ENCODE measurements around the gene UQCRC2. TPM values are rescaled to one million over a fixed set of nuclear protein-coding genes. Genes with fewer than 3 reads are reported as not detected.
A peak's percentile ranks its signal among the peaks of the same experiment; 100 is the strongest.

UQCRC2 gene
- total and polyA plus RNA-seq, 2 experiments from 2014 or later, result 107 to 116 TPM

DNA sequence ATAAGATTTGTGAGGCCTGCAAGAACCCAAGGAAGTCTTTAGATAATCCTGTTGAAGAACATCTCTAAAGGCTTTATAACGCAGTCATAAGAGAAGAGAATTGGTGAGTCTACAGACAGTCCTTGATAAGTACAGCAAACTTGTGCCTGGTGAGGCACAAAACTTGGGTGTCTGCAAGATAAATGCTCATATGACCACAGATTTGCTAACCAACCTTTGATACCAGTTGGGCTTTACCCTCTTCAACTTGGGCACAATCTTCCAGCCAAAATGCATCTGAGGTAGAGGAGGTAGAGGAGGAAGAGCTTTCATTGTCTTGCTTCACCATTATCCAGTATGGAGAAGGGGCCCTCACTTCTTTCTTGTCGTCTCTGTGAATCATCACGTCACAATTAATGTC, 30.9 kb downstream of the UQCRC2 start:
- peaks cover 24% of the 10 kb centered on the region for H3F3A ChIP-seq (ENCODE audit: insufficient read depth)
- H3K79me2 ChIP-seq (ENCODE audit: insufficient read depth), result no peaks in the 10 kb centered on the region
- H3K9ac ChIP-seq, result no peak overlapping the region
- no peak for DNase-seq
- H2AFZ ChIP-seq, result no peak overlapping the region
- H3K9me2 ChIP-seq (ENCODE audit: insufficient read depth), result no peaks in the 10 kb centered on the region
- H3K4me3 ChIP-seq, result no peak overlapping the region
- no peak overlapping the region for H3K4me2 ChIP-seq (ENCODE audit: unreplicated experiment)
- no peaks in the 10 kb centered on the region for H4K20me1 ChIP-seq (ENCODE audit: insufficient read depth)
- H3K27me3 ChIP-seq (replicated peaks; ENCODE audit: insufficient read depth), result no peaks in the 10 kb centered on the region
- no peak overlapping the region for H3K27ac ChIP-seq
- 93 to 100% methylated on average over 3 of the region's 3 CpGs for WGBS, 2 experiments (ENCODE audit: low coverage in 1 of 2, low lambda C conversion rate in 2 of 2, missing lambda C conversion rate in 2 of 2)
- TF ChIP-seq EZH2 (IDR thresholded peaks at IDR 0.05; ENCODE audit: insufficient read depth, poor library complexity, severe bottlenecking), result no peak
- no peak for TF ChIP-seq EZH2phosphoT487 (IDR thresholded peaks at IDR 0.05; ENCODE audit: insufficient read depth, low read depth)
- H3K36me3 ChIP-seq (ENCODE audit: low read depth), result peaks cover 46% of the 10 kb centered on the region
- H3K9me3 ChIP-seq (ENCODE audit: low read depth), result no peaks in the 10 kb centered on the region
- H3K4me1 ChIP-seq (ENCODE audit: insufficient read depth), result peaks cover 4% of the 10 kb centered on the region
- in situ Hi-C loops (cut with MboI), result no loop called here

DNA sequence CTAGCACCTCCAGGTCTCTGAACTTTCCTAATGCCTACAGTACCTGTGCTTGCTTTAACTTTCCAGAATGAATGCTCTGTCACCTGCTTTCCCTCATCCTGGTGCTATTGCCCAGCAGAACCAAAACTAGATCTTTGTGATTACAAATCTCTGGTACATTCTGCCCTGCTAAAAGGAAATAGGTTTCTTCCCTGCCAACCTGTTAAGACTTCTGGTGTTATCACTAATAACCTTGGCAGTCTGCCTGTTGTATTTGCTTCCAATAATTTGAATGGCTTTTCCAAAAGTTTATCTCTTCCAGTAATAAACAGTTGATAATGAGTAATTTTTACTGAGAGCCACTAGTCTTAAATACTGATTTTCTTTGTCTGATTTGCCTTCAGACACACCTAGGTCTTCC, 32.4 kb downstream of the UQCRC2 start:
- Histone ChIP-seq H3K9me2 (ENCODE audit: insufficient read depth) (no peaks in the 10 kb centered on the region), H3K27me3 (replicated peaks; ENCODE audit: insufficient read depth) (no peaks in the 10 kb centered on the region), H3K9ac (no peak overlapping the region), H3K36me3 (ENCODE audit: low read depth) (peaks cover 34% of the 10 kb centered on the region), H4K20me1 (ENCODE audit: insufficient read depth) (no peaks in the 10 kb centered on the region), H2AFZ (no peak overlapping the region), H3K79me2 (ENCODE audit: insufficient read depth) (no peaks in the 10 kb centered on the region), H3K9me3 (ENCODE audit: low read depth) (no peaks in the 10 kb centered on the region), H3F3A (ENCODE audit: insufficient read depth) (peaks cover 24% of the 10 kb centered on the region), H3K4me3 (no peak overlapping the region), H3K4me2 (ENCODE audit: unreplicated experiment) (no peak overlapping the region), H3K27ac (no peak overlapping the region), H3K4me1 (ENCODE audit: insufficient read depth) (peaks cover 9% of the 10 kb centered on the region)
- in situ Hi-C loops (cut with MboI), result no loop called here
- no peak for DNase-seq
- TF ChIP-seq EZH2 (IDR thresholded peaks at IDR 0.05; ENCODE audit: insufficient read depth, poor library complexity, severe bottlenecking) (no peak), EZH2phosphoT487 (IDR thresholded peaks at IDR 0.05; ENCODE audit: insufficient read depth, low read depth) (no peak)

- peaks cover 26% of the 10 kb centered on the region for H3K36me3 ChIP-seq (ENCODE audit: low read depth)
- no peak overlapping the region for H3K4me3 ChIP-seq
- no peaks in the 10 kb centered on the region for H4K20me1 ChIP-seq (ENCODE audit: insufficient read depth)
- H3K9me2 ChIP-seq (ENCODE audit: insufficient read depth), result no peaks in the 10 kb centered on the region
- no peak overlapping the region for H3K9ac ChIP-seq
- peaks cover 9% of the 10 kb centered on the region for H3K4me1 ChIP-seq (ENCODE audit: insufficient read depth)
- DNase-seq, result no peak
- TF ChIP-seq EZH2 (IDR thresholded peaks at IDR 0.05; ENCODE audit: insufficient read depth, poor library complexity, severe bottlenecking) (no peak), EZH2phosphoT487 (IDR thresholded peaks at IDR 0.05; ENCODE audit: insufficient read depth, low read depth) (no peak)
- H3K27ac ChIP-seq, result no peak overlapping the region
- in situ Hi-C loops (cut with MboI), result no loop called here
- H3K79me2 ChIP-seq (ENCODE audit: insufficient read depth), result no peaks in the 10 kb centered on the region
- no peak overlapping the region for H2AFZ ChIP-seq
- no peaks in the 10 kb centered on the region for H3K27me3 ChIP-seq (replicated peaks; ENCODE audit: insufficient read depth)
- H3K9me3 ChIP-seq (ENCODE audit: low read depth), result no peaks in the 10 kb centered on the region
- no peak overlapping the region for H3K4me2 ChIP-seq (ENCODE audit: unreplicated experiment)
- H3F3A ChIP-seq (ENCODE audit: insufficient read depth), result peaks cover 24% of the 10 kb centered on the region
- WGBS, 2 experiments (ENCODE audit: low coverage in 1 of 2, low lambda C conversion rate in 2 of 2, missing lambda C conversion rate in 2 of 2), result 70 to 74% methylated on average over 4 of the region's 4 CpGs
These were observed 33.6 kb downstream of the UQCRC2 start for GRCh38 chr16:21986692-21987246.

DNA sequence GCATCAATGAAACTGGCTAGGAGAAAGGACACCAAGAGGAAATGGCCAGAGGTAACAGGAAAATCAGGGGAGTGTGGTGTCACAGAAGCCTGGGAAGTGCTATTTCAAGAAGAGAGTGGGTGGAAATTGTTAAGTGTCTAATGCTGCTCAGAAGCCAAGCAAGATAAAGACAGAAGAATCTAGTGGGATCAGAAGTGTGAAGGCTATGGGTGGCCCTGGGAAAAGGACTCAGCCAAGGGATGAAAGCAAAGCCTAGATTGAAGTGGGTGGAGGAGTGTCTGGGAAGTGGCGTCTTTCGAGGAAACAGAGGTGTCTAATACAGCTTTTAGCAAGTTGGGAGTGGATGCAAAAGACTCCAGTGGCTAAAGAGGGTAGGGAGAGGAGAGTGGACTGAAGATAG, 34.3 kb downstream of the UQCRC2 start:
- in situ Hi-C loops (cut with MboI), result no loop called here
- Histone ChIP-seq H4K20me1 (ENCODE audit: insufficient read depth) (no peaks in the 10 kb centered on the region), H3K9ac (no peak overlapping the region), H2AFZ (no peak overlapping the region), H3K4me3 (no peak overlapping the region), H3K79me2 (ENCODE audit: insufficient read depth) (no peaks in the 10 kb centered on the region), H3F3A (ENCODE audit: insufficient read depth) (peaks cover 24% of the 10 kb centered on the region), H3K27me3 (replicated peaks; ENCODE audit: insufficient read depth) (no peaks in the 10 kb centered on the region), H3K9me2 (ENCODE audit: insufficient read depth) (no peaks in the 10 kb centered on the region), H3K9me3 (ENCODE audit: low read depth) (no peaks in the 10 kb centered on the region), H3K4me1 (ENCODE audit: insufficient read depth) (peaks cover 9% of the 10 kb centered on the region), H3K36me3 (ENCODE audit: low read depth) (peaks cover 18% of the 10 kb centered on the region), H3K4me2 (ENCODE audit: unreplicated experiment) (no peak overlapping the region), H3K27ac (no peak overlapping the region)
- 93 to 96% methylated on average over 2 of the region's 2 CpGs for WGBS, 2 experiments (ENCODE audit: low coverage in 1 of 2, low lambda C conversion rate in 2 of 2, missing lambda C conversion rate in 2 of 2)
- TF ChIP-seq EZH2 (IDR thresholded peaks at IDR 0.05; ENCODE audit: insufficient read depth, poor library complexity, severe bottlenecking) (no peak), EZH2phosphoT487 (IDR thresholded peaks at IDR 0.05; ENCODE audit: insufficient read depth, low read depth) (no peak)
- DNase-seq, result peak; percentile 7

DNA sequence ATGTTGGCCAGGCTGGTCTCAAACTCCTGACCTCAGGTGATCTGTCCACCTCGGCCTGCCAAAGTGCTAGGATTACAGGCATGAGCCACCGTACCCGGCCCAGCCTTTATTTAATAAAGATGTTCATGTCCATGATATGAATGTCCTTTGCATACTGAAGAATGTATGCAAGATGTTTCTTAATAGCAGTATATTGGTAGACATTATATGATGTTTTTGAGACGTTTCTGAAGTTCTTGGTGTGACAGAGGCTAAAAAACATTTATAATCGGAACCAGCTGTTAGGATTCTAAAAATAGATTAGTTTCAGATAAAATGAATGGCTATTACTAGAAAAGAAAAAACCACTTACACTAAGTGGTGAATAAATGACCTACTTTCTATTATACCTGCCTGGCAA, 36.0 kb downstream of the UQCRC2 start:
- no peaks in the 10 kb centered on the region for H3K9me3 ChIP-seq (ENCODE audit: low read depth)
- no peak overlapping the region for H3K9ac ChIP-seq
- TF ChIP-seq EZH2phosphoT487 (IDR thresholded peaks at IDR 0.05; ENCODE audit: insufficient read depth, low read depth) (no peak), EZH2 (IDR thresholded peaks at IDR 0.05; ENCODE audit: insufficient read depth, poor library complexity, severe bottlenecking) (no peak)
- H2AFZ ChIP-seq, result no peak overlapping the region
- peaks cover 17% of the 10 kb centered on the region for H3F3A ChIP-seq (ENCODE audit: insufficient read depth)
- H3K79me2 ChIP-seq (ENCODE audit: insufficient read depth), result no peaks in the 10 kb centered on the region
- WGBS, 2 experiments (ENCODE audit: low coverage in 1 of 2, low lambda C conversion rate in 2 of 2, missing lambda C conversion rate in 2 of 2), result 16 to 22% methylated on average over 5 of the region's 5 CpGs
- H3K27ac ChIP-seq, result no peak overlapping the region
- H3K36me3 ChIP-seq (ENCODE audit: low read depth), result peaks cover 7% of the 10 kb centered on the region
- DNase-seq, result peak; percentile 57
- H3K4me3 ChIP-seq, result no peak overlapping the region
- H4K20me1 ChIP-seq (ENCODE audit: insufficient read depth), result no peaks in the 10 kb centered on the region
- H3K9me2 ChIP-seq (ENCODE audit: insufficient read depth), result no peaks in the 10 kb centered on the region
- H3K4me2 ChIP-seq (ENCODE audit: unreplicated experiment), result peak overlapping the region; percentile 59
- no peaks in the 10 kb centered on the region for H3K27me3 ChIP-seq (replicated peaks; ENCODE audit: insufficient read depth)
- in situ Hi-C loops (cut with MboI), result no loop called here
- H3K4me1 ChIP-seq (ENCODE audit: insufficient read depth), result peaks cover 9% of the 10 kb centered on the region
